ENCODE measurements around the gene BNC2.

The BNC2 gene

GRCh38 chr9:16718952-16719351 is 151.5 kb downstream of the BNC2 start:
- FAIRE-seq (no peak), DNase-seq (ENCODE audit: insufficient read length, low spot score) (no peak)

- DNase-seq (ENCODE audit: insufficient read length, low spot score), result no peak
- FAIRE-seq, result no peak
Measured at GRCh38 chr9:16718296-16718695, 152.2 kb downstream of the BNC2 start.

- DNase-seq (ENCODE audit: insufficient read length, low spot score) (no peak), FAIRE-seq (no peak)
Measured at GRCh38 chr9:16716601-16717000, 153.9 kb downstream of the BNC2 start.

- DNase-seq (ENCODE audit: insufficient read length, low spot score) (no peak), FAIRE-seq (no peak)
Measured at GRCh38 chr9:16715404-16715803, 155.1 kb downstream of the BNC2 start.

GRCh38 chr9:16712787-16713186 is 157.7 kb downstream of the BNC2 start:
- no peak for FAIRE-seq
- no peak for DNase-seq (ENCODE audit: insufficient read length, low spot score)

DNA sequence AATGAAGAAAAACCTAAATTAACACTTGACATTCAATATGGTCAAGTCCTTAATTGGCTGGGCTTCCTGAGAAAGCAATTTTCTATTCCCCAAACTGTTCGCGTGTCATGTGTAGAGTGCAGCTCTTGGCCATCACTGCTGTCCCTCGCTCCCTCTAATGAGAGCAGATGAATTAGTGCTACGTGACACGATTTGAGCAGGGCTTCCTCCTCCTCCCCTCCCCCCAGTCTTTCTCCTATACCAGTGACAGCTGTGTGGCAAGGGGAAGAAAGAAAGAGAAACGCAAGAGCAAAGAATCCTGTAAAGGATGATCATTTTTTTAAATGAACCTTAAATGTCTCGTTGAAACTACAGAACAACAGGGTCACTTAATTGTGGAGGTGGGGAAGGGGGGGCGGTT is 159.6 kb downstream of the BNC2 start:
- no peak for FAIRE-seq
- DNase-seq (ENCODE audit: insufficient read length, low spot score), result no peak

DNA sequence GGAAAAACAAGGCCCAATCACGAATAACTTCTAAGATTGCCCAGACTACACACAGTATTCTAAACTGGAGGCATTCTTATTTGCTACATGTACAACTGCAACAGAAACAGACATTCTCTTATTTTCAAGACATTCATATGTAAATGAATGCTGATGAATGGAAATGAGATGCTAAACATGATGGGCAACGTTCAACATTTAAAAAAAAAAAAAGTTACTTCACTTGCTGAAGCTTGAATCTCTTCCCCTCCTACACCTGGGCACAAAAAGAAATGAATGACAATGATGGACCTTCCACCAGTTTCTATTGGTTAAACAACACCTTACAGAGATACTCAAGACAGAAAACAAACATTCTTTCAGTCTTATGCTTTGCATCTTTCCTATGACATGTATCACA is 160.5 kb downstream of the BNC2 start:
- DNase-seq (ENCODE audit: insufficient read length, low spot score) (no peak), FAIRE-seq (no peak)

GRCh38 chr9:16708656-16709435 is 161.6 kb downstream of the BNC2 start:
- no peak for FAIRE-seq

GRCh38 chr9:16705111-16705604 is 165.3 kb downstream of the BNC2 start:
- DNase-seq (ENCODE audit: insufficient read length, low spot score), result peak; percentile 64
- peak; percentile 74 for FAIRE-seq

More at GRCh38 chr9:16708656-16709435, 161.6 kb downstream of the BNC2 start:
- no peak for DNase-seq (ENCODE audit: insufficient read length, low spot score)

GRCh38 chr9:16704116-16705110 is 166.1 kb downstream of the BNC2 start:
- no peak for DNase-seq (ENCODE audit: insufficient read length, low spot score)
- no peak for FAIRE-seq

GRCh38 chr9:16701347-16701746 is 169.1 kb downstream of the BNC2 start:
- DNase-seq (ENCODE audit: insufficient read length, low spot score), result no peak
- FAIRE-seq, result no peak

GRCh38 chr9:16693616-16694015 is 176.9 kb downstream of the BNC2 start:
- DNase-seq (ENCODE audit: insufficient read length, low spot score), result no peak
- FAIRE-seq, result no peak

DNA sequence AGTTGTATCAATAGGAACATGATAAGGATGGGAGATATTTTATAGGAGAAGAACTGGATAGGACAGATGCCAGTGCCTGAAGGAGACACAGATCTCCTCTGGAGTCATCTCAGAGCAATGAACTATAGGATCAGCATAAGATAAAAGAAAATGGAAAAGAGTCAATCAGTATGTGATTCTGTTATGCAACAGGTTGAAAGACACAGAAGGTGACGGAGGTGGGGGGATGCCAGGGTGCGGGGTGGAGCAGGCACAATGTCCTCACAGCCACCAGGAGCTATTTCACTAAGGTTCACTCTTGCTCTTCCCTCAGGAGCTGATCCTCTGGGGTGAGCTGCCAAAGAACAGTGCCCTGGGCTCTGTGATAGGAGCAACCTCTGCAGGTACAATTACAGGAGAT is 179.8 kb downstream of the BNC2 start:
- DNase-seq (ENCODE audit: insufficient read length, low spot score) (no peak), FAIRE-seq (no peak)

DNA sequence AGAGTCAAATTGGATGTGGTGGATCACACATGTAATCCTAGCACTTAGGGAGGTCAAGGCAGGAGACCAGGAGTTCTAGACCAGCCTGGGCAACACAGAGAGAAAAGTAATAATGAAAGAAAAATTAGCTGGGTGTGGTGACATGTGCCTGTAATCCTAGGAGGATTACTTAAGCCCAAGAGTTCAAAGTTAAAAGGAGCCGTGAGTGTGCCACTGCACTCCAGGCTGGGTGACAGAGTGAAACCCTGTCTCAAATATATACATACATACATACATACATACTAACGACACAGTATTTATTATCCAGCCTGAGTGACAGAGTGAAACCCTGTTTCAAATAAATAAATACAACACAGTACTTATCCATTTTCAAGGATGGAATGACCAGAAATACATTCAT is 180.3 kb downstream of the BNC2 start:
- DNase-seq (ENCODE audit: insufficient read length, low spot score) (no peak), FAIRE-seq (no peak)

- no peak for FAIRE-seq
- DNase-seq (ENCODE audit: insufficient read length, low spot score), result no peak
Measured at GRCh38 chr9:16689351-16689938, 181.0 kb downstream of the BNC2 start.

DNA sequence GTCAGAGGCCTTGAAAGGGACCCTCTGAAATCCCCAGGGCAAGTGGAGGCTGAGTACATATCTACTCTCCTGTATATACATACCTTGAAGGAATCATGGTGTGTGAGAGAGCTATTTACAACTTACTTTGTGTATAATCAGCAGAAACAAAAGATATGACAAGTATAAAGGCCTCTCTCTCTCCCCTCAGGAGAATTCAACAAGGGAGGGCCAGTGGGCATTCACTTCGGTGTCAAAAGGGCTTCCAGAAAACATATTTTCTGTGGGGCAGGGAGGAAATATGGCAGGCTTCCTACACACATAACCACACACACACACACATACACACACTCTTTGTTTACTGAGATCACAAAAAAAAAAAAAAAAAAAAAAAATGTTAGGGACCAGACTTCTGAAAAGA is 181.7 kb downstream of the BNC2 start:
- FAIRE-seq (no peak), DNase-seq (ENCODE audit: insufficient read length, low spot score) (no peak)

GRCh38 chr9:16687678-16688369 is 182.6 kb downstream of the BNC2 start:
- FAIRE-seq (no peak), DNase-seq (ENCODE audit: insufficient read length, low spot score) (no peak)

DNA sequence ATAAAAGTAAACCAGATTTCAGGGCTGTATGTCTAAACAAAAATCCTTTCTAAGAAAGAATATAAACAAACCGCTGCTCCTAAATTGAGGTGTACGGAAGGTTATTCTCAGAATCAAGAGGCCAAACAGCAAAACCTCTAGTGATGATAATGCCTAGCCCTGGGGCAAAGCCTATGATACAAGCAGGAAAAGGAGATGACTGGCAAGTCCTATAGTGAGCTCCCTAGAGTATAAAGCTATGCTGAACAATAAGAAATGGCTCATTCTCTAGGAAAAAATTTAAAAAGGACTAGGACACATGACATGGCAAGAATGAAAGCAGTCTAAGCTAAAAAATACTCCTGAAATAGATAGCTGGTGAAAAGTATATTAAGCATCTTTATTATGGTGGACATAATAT is 187.1 kb downstream of the BNC2 start:
- DNase-seq (ENCODE audit: insufficient read length, low spot score) (no peak), FAIRE-seq (no peak)

DNA sequence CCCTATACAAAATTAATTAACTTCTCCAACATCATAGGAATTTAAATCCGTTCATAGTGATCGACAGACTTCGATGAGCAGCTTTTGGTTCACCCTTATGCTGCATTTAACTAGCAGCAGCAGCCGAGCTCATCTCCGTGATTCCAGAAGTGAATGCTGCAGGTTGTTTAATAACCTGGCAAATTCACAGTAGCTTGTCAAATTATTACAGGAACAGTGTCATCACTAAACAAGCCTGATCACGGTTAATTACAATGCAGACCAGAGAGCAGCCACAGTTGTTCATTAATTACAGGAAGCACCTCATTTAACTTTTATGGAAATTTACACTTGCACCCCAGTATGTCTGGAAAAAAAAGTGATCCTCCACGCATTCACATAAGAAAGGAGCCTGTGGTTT is 188.2 kb downstream of the BNC2 start:
- DNase-seq (ENCODE audit: insufficient read length, low spot score), result no peak
- FAIRE-seq, result no peak

GRCh38 chr9:16681652-16681987 is 188.8 kb downstream of the BNC2 start:
- no peak for FAIRE-seq
- no peak for DNase-seq (ENCODE audit: insufficient read length, low spot score)

All from HTR-8/SVneo (cell line).